Measurements from ENCODE around the gene GJC2.

Gene GJC2

GRCh38 chr1:228178737-228179684, 29.3 kb downstream of the GJC2 start:
- no peak overlapping the region for H3K4me3 ChIP-seq (ENCODE audit: low read depth, low read length)
- no peak for DNase-seq (ENCODE audit: low read depth)
- TF ChIP-seq MYC (IDR thresholded peaks at IDR 0.05; ENCODE audit: low read depth, low read length) (no peak), POLR2A (IDR thresholded peaks at IDR 0.05; ENCODE audit: extremely low read depth, insufficient read length) (no peak), MAX (IDR thresholded peaks at IDR 0.05; ENCODE audit: low read depth, low read length) (no peak), CTCF (IDR thresholded peaks at IDR 0.05; ENCODE audit: low read depth, low read length) (no peak)

- DNase-seq (ENCODE audit: low read depth) = peak; percentile 19
- TF ChIP-seq CTCF (IDR thresholded peaks at IDR 0.05; ENCODE audit: low read depth, low read length) (peak; percentile 59), POLR2A (IDR thresholded peaks at IDR 0.05; ENCODE audit: extremely low read depth, insufficient read length) (no peak)
- no peak overlapping the region for H3K4me3 ChIP-seq (ENCODE audit: low read depth, low read length)
Observed at GRCh38 chr1:228180271-228180958, 30.7 kb downstream of the GJC2 start.

GRCh38 chr1:228180959-228181644, 31.4 kb downstream of the GJC2 start:
- no peak for TF ChIP-seq CTCF (IDR thresholded peaks at IDR 0.05; ENCODE audit: low read depth, low read length)
- no peak overlapping the region for H3K4me3 ChIP-seq (ENCODE audit: low read depth, low read length)

GRCh38 chr1:228181645-228182034, 31.9 kb downstream of the GJC2 start:
- DNase-seq (ENCODE audit: low read depth) = no peak
- TF ChIP-seq CTCF (IDR thresholded peaks at IDR 0.05; ENCODE audit: low read depth, low read length) (no peak), POLR2A (IDR thresholded peaks at IDR 0.05; ENCODE audit: extremely low read depth, insufficient read length) (no peak), MYC (IDR thresholded peaks at IDR 0.05; ENCODE audit: low read depth, low read length) (no peak), MAX (IDR thresholded peaks at IDR 0.05; ENCODE audit: low read depth, low read length) (no peak)
- no peak overlapping the region for H3K4me3 ChIP-seq (ENCODE audit: low read depth, low read length)

More at GRCh38 chr1:228180959-228181644, 31.4 kb downstream of the GJC2 start:
- DNase-seq (ENCODE audit: low read depth) = no peak

GRCh38 chr1:228182296-228183030, 32.7 kb downstream of the GJC2 start:
- no peak for DNase-seq (ENCODE audit: low read depth)
- TF ChIP-seq MAX (IDR thresholded peaks at IDR 0.05; ENCODE audit: low read depth, low read length) = no peak
- no peak for TF ChIP-seq MYC (IDR thresholded peaks at IDR 0.05; ENCODE audit: low read depth, low read length)
- TF ChIP-seq POLR2A (IDR thresholded peaks at IDR 0.05; ENCODE audit: extremely low read depth, insufficient read length) = no peak
- no peak for TF ChIP-seq CTCF (IDR thresholded peaks at IDR 0.05; ENCODE audit: low read depth, low read length)

More at GRCh38 chr1:228182296-228183030, 32.7 kb downstream of the GJC2 start:
- no peak overlapping the region for H3K4me3 ChIP-seq (ENCODE audit: low read depth, low read length)

Measured in NB4 (cell line).